ENCODE data around the gene COL15A1.

COL15A1 gene

GRCh38 chr9:98974554-98974953 lies 30.8 kb downstream of the COL15A1 start:
- DNase-seq = no peak

GRCh38 chr9:98974994-98975712 lies 31.4 kb downstream of the COL15A1 start:
- peak; percentile 79 for DNase-seq

GRCh38 chr9:98975838-98976237 lies 32.1 kb downstream of the COL15A1 start:
- no peak for DNase-seq

GRCh38 chr9:98977246-98977714 lies 33.6 kb downstream of the COL15A1 start:
- DNase-seq = no peak

GRCh38 chr9:98977813-98978212 lies 34.1 kb downstream of the COL15A1 start:
- no peak for DNase-seq

- DNase-seq = no peak
Measured at GRCh38 chr9:98978231-98978681, 34.5 kb downstream of the COL15A1 start.

- DNase-seq = no peak
Measured at GRCh38 chr9:98980291-98980690, 36.6 kb downstream of the COL15A1 start.

GRCh38 chr9:98983295-98984268 lies 39.9 kb downstream of the COL15A1 start:
- no peak for DNase-seq

GRCh38 chr9:98985596-98985995 lies 41.9 kb downstream of the COL15A1 start:
- DNase-seq = no peak

GRCh38 chr9:98986866-98987651 lies 43.4 kb downstream of the COL15A1 start:
- DNase-seq = no peak

- no peak for DNase-seq
Measured at GRCh38 chr9:98989036-98990000, 45.6 kb downstream of the COL15A1 start.

- no peak for DNase-seq
Measured at GRCh38 chr9:98990181-98990870, 46.6 kb downstream of the COL15A1 start.

- DNase-seq = no peak
Measured at GRCh38 chr9:98992107-98992884, 48.6 kb downstream of the COL15A1 start.

GRCh38 chr9:98992885-98993569 lies 49.3 kb downstream of the COL15A1 start:
- no peak for DNase-seq

GRCh38 chr9:98993570-98993945 lies 49.9 kb downstream of the COL15A1 start:
- no peak for DNase-seq

GRCh38 chr9:98994172-98995058 lies 50.7 kb downstream of the COL15A1 start:
- DNase-seq = no peak

GRCh38 chr9:98995059-98995671 lies 51.5 kb downstream of the COL15A1 start:
- no peak for DNase-seq

GRCh38 chr9:98995971-98996504 lies 52.3 kb downstream of the COL15A1 start:
- no peak for DNase-seq
